Smooth muscle cell (in vitro differentiated cells): ENCODE results near the gene CD86. TPM values are rescaled to one million over a fixed set of nuclear protein-coding genes. Genes with fewer than 3 reads are reported as not detected.

Experiments used
- DNase-seq: peaks from one replicate; lab custom pipeline; 2025; ENCODE audit not compliant: unreplicated experiment; lab: John Stamatoyannopoulos, UW
- H2AFZ ChIP-seq: fragments of 200-600 bp; sonication (generic); 2 replicates; pipeline ENCODE4 v1.6.0; 2016; ENCODE audit warnings: antibody characterized with exemption, low read depth, mild to moderate bottlenecking
- H3F3A ChIP-seq: fragments of 200-600 bp; sonication (generic); 2 replicates; pipeline ENCODE4 v1.6.0; 2017; ENCODE audit warnings: antibody characterized with exemption, low read depth
- H3K27ac ChIP-seq: fragments of 200-600 bp; sonication (generic); 2 replicates; pipeline ENCODE4 v1.5.1; 2016; ENCODE audit warnings: low read depth, mild to moderate bottlenecking
- H3K27me3 ChIP-seq: fragments of 200-600 bp; sonication (generic); 2 replicates; pipeline ENCODE4 v1.6.1; 2016; ENCODE audit warnings: low read depth, mild to moderate bottlenecking
- H3K36me3 ChIP-seq: fragments of 200-600 bp; sonication (generic); 2 replicates; pipeline ENCODE4 v1.5.1; 2016; ENCODE audit warnings: low read depth
- H3K4me1 ChIP-seq: fragments of 200-600 bp; sonication (generic); 2 replicates; pipeline ENCODE4 v1.5.1; 2016; ENCODE audit warnings: low read depth
- H3K4me2 ChIP-seq: fragments of 200-600 bp; sonication (generic); 2 replicates; pipeline ENCODE4 v1.6.0; 2016; ENCODE audit warnings: mild to moderate bottlenecking
- H3K4me3 ChIP-seq: fragments of 200-600 bp; sonication (generic); 2 replicates; pipeline ENCODE4 v1.5.1; 2016; ENCODE audit warnings: mild to moderate bottlenecking
- H3K79me2 ChIP-seq: fragments of 200-600 bp; sonication (generic); 2 replicates; pipeline ENCODE4 v1.6.0; 2016; ENCODE audit warnings: low read depth, mild to moderate bottlenecking
- H3K9ac ChIP-seq: fragments of 200-600 bp; sonication (generic); 2 replicates; pipeline ENCODE4 v1.6.0; 2016; ENCODE audit warnings: low read depth
- H3K9me3 ChIP-seq: fragments of 200-600 bp; sonication (generic); replicated peaks from 2 replicates; pipeline ENCODE4 v1.5.1; 2016; ENCODE audit warnings: low read depth
- H4K20me1 ChIP-seq: fragments of 200-600 bp; sonication (generic); 2 replicates; pipeline ENCODE4 v1.6.0; 2016; ENCODE audit warnings: low read depth
- CTCF ChIP-seq: fragments of 200-600 bp; sonication (generic); IDR thresholded peaks from 2 replicates; pipeline ENCODE4 v1.5.1; 2017; ENCODE audit warnings: borderline replicate concordance, mild to moderate bottlenecking, antibody characterized with exemption; ENCODE audit not compliant: insufficient read depth, poor library complexity, severe bottlenecking
- WGBS: methylation state at CpG from one replicate; pipeline ENCODE4 v1.1.7; 2016; ENCODE audit warnings: low lambda C conversion rate; 5-methylcytosine and 5-hydroxymethylcytosine counted together
- polyA plus RNA-seq: library from polyadenylated mRNA; unstranded; fragments of >200 nt; fragmentation: Nextera tagmentation; extraction: Ambion mirVana; gene quantifications from 2 replicates; pipeline ENCODE4 v1.2.1, GENCODE V29; 2016
- total RNA-seq: library from RNA; depleted of rRNA; stranded (reverse); fragments of >200 nt; gene quantifications from 2 replicates; pipeline ENCODE4 v1.2.3, GENCODE V29; 2014

The CD86 gene
- total and polyA plus RNA-seq, 2 experiments from 2014 or later, result not detected

DNA sequence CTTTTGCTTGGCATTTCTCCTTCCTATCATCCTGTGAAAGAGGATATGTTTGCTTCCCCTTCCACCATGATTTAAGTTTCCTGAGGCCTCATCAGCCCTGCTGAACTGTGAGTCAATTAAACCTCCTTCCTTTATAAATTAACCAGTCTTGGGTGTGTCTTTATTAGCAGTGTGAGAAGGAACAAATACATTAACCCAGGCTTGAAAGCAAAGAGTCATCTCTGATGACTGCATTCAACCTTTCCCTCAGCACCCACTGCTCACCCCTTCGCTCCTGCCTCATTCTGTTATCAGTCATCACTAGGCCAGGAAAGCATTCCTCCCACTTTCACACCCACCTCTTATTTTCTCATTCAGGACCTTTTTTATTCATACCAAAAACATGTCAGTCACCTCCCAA lies 68.7 kb downstream of the CD86 start:
- Histone ChIP-seq H4K20me1 (no peaks in the 10 kb centered on the region), H3F3A (no peaks in the 10 kb centered on the region), H3K27ac (no peak overlapping the region), H3K4me2 (no peak overlapping the region), H2AFZ (no peak overlapping the region), H3K79me2 (no peaks in the 10 kb centered on the region), H3K27me3 (no peaks in the 10 kb centered on the region), H3K9me3 (no peaks in the 10 kb centered on the region), H3K9ac (no peak overlapping the region), H3K4me3 (no peak overlapping the region), H3K4me1 (no peaks in the 10 kb centered on the region), H3K36me3 (no peaks in the 10 kb centered on the region)
- 100% methylated on average over 1 of the region's 1 CpG for WGBS
- no peak for DNase-seq
- no peak for TF ChIP-seq CTCF

GRCh38 chr3:122132949-122133540 lies 77.9 kb downstream of the CD86 start:
- Histone ChIP-seq H3K9me3 (no peaks in the 10 kb centered on the region), H3K27ac (no peak overlapping the region), H3K4me2 (no peak overlapping the region), H2AFZ (no peak overlapping the region), H3K4me1 (no peaks in the 10 kb centered on the region), H3K9ac (no peak overlapping the region), H3K27me3 (no peaks in the 10 kb centered on the region), H3K4me3 (no peak overlapping the region), H3K79me2 (no peaks in the 10 kb centered on the region), H3K36me3 (no peaks in the 10 kb centered on the region), H3F3A (no peaks in the 10 kb centered on the region), H4K20me1 (no peaks in the 10 kb centered on the region)
- WGBS, result 83% methylated on average over 7 of the region's 7 CpGs
- no peak for DNase-seq
- TF ChIP-seq CTCF, result no peak

DNA sequence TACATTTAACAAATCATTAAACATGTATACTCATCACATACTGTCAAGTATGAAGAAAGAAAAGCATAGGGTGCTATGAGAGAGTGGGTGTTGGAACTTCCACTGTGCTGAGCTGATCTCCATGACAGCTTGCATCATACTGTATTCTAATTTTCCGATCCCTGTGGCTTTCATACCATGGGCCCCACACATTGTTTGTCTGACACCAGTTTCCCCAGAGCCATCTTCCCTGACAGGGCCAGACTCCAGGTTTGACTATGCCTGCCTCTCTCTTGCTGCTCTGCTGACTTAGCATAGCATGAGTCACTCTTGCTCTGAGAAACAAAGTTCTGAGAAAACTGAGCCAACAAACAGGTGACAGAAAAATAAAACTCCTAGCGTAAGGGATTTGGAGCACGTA lies 91.3 kb downstream of the CD86 start:
- Histone ChIP-seq H3K4me2 (no peak overlapping the region), H3K4me3 (no peak overlapping the region), H3K9ac (no peak overlapping the region), H3K79me2 (no peaks in the 10 kb centered on the region), H4K20me1 (no peaks in the 10 kb centered on the region), H3K27ac (no peak overlapping the region), H3K27me3 (no peaks in the 10 kb centered on the region), H3K9me3 (no peaks in the 10 kb centered on the region), H3K4me1 (no peaks in the 10 kb centered on the region), H3F3A (no peaks in the 10 kb centered on the region), H3K36me3 (no peaks in the 10 kb centered on the region), H2AFZ (no peak overlapping the region)
- DNase-seq, result no peak
- WGBS, result 81% methylated on average over 3 of the region's 3 CpGs
- no peak for TF ChIP-seq CTCF

DNA sequence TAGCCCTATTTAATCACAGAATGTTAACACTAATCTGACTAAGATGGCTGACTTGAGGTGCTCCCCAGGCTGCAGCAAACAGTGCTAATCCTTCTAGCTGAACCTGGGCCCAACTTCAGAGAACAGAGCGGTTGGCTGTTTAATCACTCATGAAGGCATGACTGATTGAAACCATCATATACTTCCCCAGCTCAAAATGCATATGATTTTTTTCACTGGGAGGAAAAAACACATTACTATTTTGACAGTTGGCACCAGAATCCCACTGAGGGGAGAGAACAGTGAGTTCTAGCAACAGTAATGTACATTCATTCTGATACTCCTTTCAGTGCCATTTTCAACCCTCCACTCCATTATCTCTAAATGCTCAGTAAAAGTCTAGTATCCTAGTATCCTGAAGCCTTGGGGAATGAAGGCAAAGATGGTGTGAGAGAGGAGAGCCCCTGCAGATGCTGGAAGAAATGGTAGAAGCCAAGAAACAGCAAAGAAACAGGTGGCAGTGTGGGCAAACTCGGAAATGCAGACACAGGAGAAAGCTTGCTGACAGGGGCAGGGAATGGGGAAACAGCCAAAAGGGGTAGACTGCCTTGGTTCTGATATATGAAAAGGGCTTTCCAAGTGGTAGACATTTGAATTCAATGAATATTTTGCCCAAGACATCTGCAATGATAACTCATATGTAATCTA lies 93.9 kb downstream of the CD86 start:
- WGBS, result 77% methylated on average over 2 of the region's 2 CpGs
- H3K9me3 ChIP-seq, result no peaks in the 10 kb centered on the region
- no peaks in the 10 kb centered on the region for H4K20me1 ChIP-seq
- H3K36me3 ChIP-seq, result no peaks in the 10 kb centered on the region
- no peaks in the 10 kb centered on the region for H3K27me3 ChIP-seq
- H3K79me2 ChIP-seq, result no peaks in the 10 kb centered on the region
- no peak overlapping the region for H3K4me3 ChIP-seq
- DNase-seq, result no peak
- no peak for TF ChIP-seq CTCF
- H3K4me2 ChIP-seq, result no peak overlapping the region
- no peaks in the 10 kb centered on the region for H3K4me1 ChIP-seq
- H2AFZ ChIP-seq, result no peak overlapping the region
- H3F3A ChIP-seq, result no peaks in the 10 kb centered on the region
- H3K27ac ChIP-seq, result no peak overlapping the region
- no peak overlapping the region for H3K9ac ChIP-seq
